Coronary artery (tissue), 2 donors: ENCODE results near the gene POLA2.
A peak's percentile ranks its signal among the peaks of the same experiment; 100 is the strongest.

Source experiments
- DNase-seq: peaks from one replicate; pipeline ENCODE4 v3.0.0-alpha.2; 2017; ENCODE audit warnings: low spot score
- H3K27ac ChIP-seq, 2 donors: fragments of 200-600 bp; sonication (generic); one replicate each; pipeline ENCODE4 v1.5.1; 2016 to 2019
- H3K4me3 ChIP-seq: fragments of 200-600 bp; sonication (generic); 2 replicates; pipeline ENCODE4 v1.5.1; 2016; ENCODE audit warnings: mild to moderate bottlenecking, moderate library complexity
- TF ChIP-seq, protein P1 (sequence below): fragments of 200-600 bp; sonication (generic); IDR thresholded peaks from one replicate; pipeline ENCODE4 v1.5.1; 2019; ENCODE audit warnings: antibody characterized with exemption

Gene POLA2

DNA sequence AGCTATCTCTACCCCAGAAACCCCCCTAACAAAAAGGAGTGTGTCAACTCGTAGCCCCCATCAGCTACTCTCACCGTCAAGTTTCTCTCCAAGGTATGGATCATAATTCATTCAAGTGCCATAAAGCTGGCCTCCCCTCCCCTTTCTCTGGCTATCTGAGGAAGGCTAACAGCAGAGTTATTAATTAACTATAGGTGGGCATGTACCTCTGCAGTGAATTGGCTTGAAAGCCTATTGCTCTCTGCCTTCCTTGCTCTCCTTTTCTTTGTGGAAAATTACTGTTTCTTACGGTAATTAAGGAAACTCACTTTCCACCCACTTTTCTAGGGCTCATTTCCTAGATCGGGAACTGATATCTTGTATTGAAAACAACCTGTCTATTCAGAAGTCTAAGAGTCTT lies 14.1 kb downstream of the POLA2 start:
- TF ChIP-seq, protein P1, sequence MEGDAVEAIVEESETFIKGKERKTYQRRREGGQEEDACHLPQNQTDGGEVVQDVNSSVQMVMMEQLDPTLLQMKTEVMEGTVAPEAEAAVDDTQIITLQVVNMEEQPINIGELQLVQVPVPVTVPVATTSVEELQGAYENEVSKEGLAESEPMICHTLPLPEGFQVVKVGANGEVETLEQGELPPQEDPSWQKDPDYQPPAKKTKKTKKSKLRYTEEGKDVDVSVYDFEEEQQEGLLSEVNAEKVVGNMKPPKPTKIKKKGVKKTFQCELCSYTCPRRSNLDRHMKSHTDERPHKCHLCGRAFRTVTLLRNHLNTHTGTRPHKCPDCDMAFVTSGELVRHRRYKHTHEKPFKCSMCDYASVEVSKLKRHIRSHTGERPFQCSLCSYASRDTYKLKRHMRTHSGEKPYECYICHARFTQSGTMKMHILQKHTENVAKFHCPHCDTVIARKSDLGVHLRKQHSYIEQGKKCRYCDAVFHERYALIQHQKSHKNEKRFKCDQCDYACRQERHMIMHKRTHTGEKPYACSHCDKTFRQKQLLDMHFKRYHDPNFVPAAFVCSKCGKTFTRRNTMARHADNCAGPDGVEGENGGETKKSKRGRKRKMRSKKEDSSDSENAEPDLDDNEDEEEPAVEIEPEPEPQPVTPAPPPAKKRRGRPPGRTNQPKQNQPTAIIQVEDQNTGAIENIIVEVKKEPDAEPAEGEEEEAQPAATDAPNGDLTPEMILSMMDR, result no peak
- DNase-seq, result no peak
- H3K27ac ChIP-seq, result peak overlapping the region in 1 of 2 donors; percentile 78
- no peak overlapping the region for H3K4me3 ChIP-seq

- H3K4me3 ChIP-seq, result no peak overlapping the region
- TF ChIP-seq, protein P1, result no peak
- no peak for DNase-seq
- H3K27ac ChIP-seq, result no peak overlapping the region
Observed at GRCh38 chr11:65277631-65278277, 16.0 kb downstream of the POLA2 start.

- Histone ChIP-seq H3K27ac (peak overlapping the region in 1 of 2 donors; percentile 57), H3K4me3 (no peak overlapping the region)
- TF ChIP-seq, protein P1, result no peak
- no peak for DNase-seq
Observed at GRCh38 chr11:65278356-65278755, 16.6 kb downstream of the POLA2 start.

GRCh38 chr11:65279279-65279678 lies 17.5 kb downstream of the POLA2 start:
- TF ChIP-seq, protein P1, result no peak
- H3K4me3 ChIP-seq, result no peak overlapping the region
- no peak for DNase-seq
- H3K27ac ChIP-seq, result peak overlapping the region; percentile 30 to 57

- TF ChIP-seq, protein P1, result no peak
- peak overlapping the region; percentile 30 to 57 for H3K27ac ChIP-seq
- no peak overlapping the region for H3K4me3 ChIP-seq
- peak; percentile 78 for DNase-seq
Observed at GRCh38 chr11:65279741-65280440, 18.1 kb downstream of the POLA2 start.

GRCh38 chr11:65280646-65281045 lies 18.9 kb downstream of the POLA2 start:
- DNase-seq, result no peak

More at GRCh38 chr11:65280646-65281045, 18.9 kb downstream of the POLA2 start:
- no peak overlapping the region for H3K4me3 ChIP-seq
- TF ChIP-seq, protein P1, result no peak
- peak overlapping the region in 1 of 2 donors; percentile 57 for H3K27ac ChIP-seq
